HG03439 (cell line): ENCODE data around the gene SFMBT2.

Experiments used
- ATAC-seq: cut with Tn5 transposase; IDR thresholded peaks from one replicate; pipeline ENCODE4 v1.9.1; 2021; ENCODE audit warnings: mild to moderate bottlenecking, moderate library complexity; ENCODE audit not compliant: unreplicated experiment

SFMBT2 gene

GRCh38 chr10:7370511-7370910 is 40.3 kb downstream of the SFMBT2 start:
- ATAC-seq = no peak

GRCh38 chr10:7365027-7365745 is 45.6 kb downstream of the SFMBT2 start:
- no peak for ATAC-seq

- ATAC-seq = no peak
These were observed 46.4 kb downstream of the SFMBT2 start for GRCh38 chr10:7364474-7364873.

GRCh38 chr10:7363700-7364099 is 47.1 kb downstream of the SFMBT2 start:
- no peak for ATAC-seq

- no peak for ATAC-seq
These were observed 48.4 kb downstream of the SFMBT2 start for GRCh38 chr10:7362471-7362870.

- ATAC-seq = no peak
These were observed 49.5 kb downstream of the SFMBT2 start for GRCh38 chr10:7361316-7361715.

GRCh38 chr10:7359954-7360353 is 50.9 kb downstream of the SFMBT2 start:
- ATAC-seq = no peak

- ATAC-seq = no peak
These were observed 51.5 kb downstream of the SFMBT2 start for GRCh38 chr10:7359356-7359755.

GRCh38 chr10:7357193-7357592 is 53.6 kb downstream of the SFMBT2 start:
- ATAC-seq = no peak

- no peak for ATAC-seq
These were observed 56.3 kb downstream of the SFMBT2 start for GRCh38 chr10:7354330-7355047.

GRCh38 chr10:7351894-7352293 is 58.9 kb downstream of the SFMBT2 start:
- no peak for ATAC-seq

- no peak for ATAC-seq
These were observed 60.2 kb downstream of the SFMBT2 start for GRCh38 chr10:7350541-7351195.

- ATAC-seq = no peak
These were observed 65.1 kb downstream of the SFMBT2 start for GRCh38 chr10:7345717-7346116.

GRCh38 chr10:7343040-7343439 is 67.8 kb downstream of the SFMBT2 start:
- no peak for ATAC-seq

GRCh38 chr10:7340179-7340874 is 70.5 kb downstream of the SFMBT2 start:
- ATAC-seq = no peak

GRCh38 chr10:7339510-7339909 is 71.3 kb downstream of the SFMBT2 start:
- ATAC-seq = no peak

- ATAC-seq = no peak
These were observed 72.4 kb downstream of the SFMBT2 start for GRCh38 chr10:7338469-7338868.

- peak; percentile 62 for ATAC-seq
These were observed 73.2 kb downstream of the SFMBT2 start for GRCh38 chr10:7337431-7338171.

- ATAC-seq = no peak
These were observed 74.9 kb downstream of the SFMBT2 start for GRCh38 chr10:7335977-7336376.

- ATAC-seq = no peak
These were observed 76.2 kb downstream of the SFMBT2 start for GRCh38 chr10:7334642-7334964.
